CD4-positive, alpha-beta T cell treated with Interleukin-15 for 4 hours (primary cell): ENCODE results near the gene CNTNAP2.

Experiments used
- DNase-seq: peaks from one replicate; pipeline ENCODE4 v3.0.0-alpha.2; 2020; ENCODE audit warnings: low spot score

Gene CNTNAP2

DNA sequence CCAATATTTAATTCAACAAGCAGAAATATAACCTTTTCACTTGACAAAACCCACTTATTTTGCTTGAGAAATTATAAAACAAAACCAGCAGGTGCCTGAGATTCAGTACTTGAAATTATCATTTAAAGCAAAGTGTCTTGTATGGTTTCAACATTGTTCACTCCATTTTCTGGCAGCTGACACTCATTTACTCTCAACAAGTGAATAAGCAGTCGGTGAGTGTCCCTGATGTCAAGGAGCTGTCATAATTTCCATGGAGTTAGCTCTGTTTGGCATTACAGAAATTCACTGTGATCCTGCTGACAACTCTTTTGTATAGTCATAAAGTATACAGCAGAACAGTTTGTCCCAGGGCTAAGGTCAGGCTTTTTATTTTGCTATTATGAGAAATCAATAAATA lies 490.0 kb downstream of the CNTNAP2 start:
- DNase-seq = no peak

DNA sequence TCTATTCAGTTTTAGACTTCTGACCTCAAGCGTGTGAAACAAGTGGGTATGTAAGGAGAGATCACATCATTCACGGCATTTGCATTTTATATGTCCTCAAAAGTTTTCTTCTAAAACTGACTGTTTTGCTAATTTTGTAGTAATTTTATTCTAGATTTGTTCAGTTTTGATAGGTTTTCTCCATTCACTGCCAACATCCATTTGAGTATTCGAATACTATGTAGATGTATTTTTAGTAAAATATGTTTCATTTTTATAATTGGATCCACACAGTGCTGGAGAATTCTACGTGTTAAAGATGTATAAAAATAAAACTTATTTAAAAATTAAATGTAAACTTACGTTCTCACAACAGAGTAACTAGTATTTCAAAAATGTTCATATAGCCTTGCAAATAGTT lies 503.0 kb downstream of the CNTNAP2 start:
- DNase-seq = no peak

DNA sequence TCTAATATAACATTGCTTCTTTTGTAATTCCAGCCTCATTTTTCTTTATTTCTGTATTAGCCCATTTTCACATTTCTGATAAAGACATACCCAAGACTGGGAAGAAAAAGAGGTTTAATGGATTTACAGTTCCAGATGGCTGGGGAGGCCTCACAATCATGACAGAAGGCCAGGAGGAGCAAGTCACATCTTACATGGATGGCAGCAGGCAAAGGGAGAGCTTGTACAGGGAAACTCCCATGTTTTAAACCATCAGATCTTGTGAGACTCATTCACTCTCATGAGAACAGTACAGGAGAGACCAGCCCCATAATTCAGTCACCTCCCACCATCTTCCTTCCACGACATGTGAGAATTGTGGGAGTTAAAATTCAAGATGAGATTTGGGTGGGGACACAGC lies 510.3 kb downstream of the CNTNAP2 start:
- DNase-seq = no peak

DNA sequence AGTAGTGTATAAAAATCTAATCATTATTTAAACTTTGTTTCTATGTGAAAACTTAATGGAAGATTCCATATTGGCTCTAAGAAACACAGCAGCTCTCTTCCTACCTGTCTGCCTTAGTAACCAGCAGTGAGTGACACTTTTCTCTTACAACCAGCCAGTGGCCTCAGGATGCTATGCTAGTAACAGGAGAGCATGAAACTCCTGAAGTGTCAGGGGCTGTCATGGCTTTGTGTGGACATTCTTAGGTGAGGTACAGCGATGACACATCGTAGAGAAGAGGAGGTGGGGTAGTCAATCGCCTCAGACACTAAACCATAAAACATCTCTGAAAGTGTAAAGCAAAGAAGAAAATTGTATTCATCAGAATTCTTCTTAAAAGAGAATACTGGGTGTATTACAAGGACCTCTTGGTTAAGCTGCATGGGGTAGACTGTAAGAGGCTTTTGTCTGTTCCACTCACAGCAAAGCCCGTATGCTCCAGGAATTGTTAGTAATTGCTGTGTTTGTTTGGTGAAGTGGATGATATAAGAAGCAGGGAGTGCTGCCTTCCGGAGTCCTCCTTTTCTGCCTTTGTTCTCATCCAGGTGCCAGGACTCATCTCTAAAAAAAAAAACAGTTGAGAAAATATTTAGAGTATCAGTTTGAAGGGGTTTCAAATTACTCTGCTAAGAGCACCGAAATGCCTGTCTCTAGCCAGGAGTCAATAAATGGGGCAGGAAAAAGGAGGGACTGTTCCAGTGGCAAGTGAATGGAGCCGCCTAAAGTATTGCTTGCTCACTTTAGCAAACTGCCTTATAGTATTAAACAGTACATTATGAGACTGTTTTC lies 518.8 kb downstream of the CNTNAP2 start:
- DNase-seq = no peak

DNA sequence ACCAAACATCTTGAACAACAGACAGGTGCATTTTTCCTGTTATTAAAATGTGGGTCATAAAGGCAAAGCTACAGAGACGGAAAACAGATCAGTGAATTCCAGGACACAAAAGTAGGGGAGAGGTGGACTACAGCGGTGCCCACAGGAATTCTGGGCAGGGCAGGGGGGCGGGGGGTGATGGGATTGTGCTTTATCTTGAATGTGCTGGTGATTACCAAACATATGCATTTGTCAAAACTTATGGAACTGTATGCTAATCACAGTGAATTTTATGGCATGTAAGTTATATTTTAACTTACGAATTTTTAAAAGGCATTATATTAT lies 519.4 kb downstream of the CNTNAP2 start:
- no peak for DNase-seq

DNA sequence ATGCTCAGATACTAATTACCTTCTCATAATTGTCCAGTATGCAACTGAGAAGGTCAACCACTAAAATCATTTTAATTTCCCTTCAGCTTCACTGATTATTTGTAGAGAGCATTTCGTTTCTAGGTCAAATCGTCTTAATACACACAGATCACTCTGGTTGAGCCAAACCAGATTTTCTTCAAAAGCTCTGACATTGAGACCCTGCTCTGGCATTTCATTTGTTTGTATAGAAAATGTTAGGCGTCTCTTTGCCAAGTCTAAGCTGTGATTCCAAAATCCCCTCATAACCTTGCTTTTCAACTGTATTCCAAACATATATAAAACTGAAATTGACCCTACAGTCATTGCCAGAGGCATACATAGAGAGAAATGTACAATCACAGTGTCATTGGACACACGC lies 520.0 kb downstream of the CNTNAP2 start:
- no peak for DNase-seq

DNA sequence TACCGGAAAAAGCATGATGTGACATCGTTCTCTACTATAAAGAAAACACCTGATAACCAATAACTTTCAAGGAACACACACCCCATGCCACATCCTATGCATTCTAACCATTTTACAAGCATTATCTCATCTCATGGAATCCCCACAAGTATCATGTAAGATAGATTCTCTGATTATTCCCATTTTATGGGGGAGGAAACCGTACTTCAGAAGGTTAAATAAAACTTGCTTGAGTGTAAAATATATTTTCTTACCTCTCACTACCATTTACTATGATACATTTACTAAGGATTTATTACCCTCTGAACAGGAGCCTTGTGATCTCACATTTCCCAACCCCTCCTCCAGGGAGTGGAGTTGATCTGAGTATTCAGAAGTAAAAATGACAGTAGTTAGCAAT lies 522.7 kb downstream of the CNTNAP2 start:
- DNase-seq = no peak

DNA sequence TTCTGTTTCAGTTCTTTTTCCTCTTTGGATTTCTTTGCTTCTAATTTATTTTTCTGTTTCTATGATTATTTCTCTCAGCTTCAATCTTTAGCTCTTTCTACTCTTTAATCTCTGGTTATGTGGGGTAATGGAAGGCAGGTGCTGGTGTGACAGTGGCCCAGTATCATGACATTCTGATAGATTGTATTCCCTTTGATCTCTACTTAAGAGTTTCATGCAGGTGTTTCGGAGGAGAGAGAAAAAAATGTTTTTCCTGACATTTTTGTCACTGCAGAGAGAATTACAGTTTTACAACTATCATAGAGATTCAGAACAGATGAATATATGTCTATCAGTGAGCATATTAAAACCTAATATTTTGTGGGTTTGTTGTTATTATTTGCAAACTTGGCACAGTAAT lies 524.9 kb downstream of the CNTNAP2 start:
- DNase-seq = no peak

DNA sequence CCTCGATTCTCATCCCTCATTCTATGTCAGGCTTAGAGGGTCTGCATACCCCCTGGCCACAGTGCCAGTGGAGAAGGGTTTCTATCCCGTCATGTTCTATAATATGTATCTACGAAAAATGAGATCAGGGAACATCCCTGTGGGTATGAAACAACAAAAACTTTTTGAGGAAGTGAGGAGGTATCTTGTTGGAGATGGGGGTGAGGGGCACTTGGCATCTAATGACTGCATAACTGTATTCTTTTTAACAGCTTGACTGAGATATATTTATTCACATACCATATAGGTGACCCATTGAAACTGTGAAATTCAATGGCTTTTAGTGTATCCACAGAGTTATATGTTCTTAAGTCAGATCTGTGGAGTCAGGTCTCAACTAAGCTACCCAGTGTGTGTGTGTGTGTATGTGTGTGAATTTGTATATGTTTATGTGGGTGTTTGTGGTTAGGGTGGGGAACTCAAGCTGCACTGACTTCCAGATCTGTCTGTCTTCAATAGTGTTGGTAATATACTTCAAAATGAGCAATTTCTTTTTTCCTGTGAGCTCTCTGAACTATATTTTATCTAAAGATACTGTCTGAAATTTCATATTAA lies 528.9 kb downstream of the CNTNAP2 start:
- DNase-seq = no peak

DNA sequence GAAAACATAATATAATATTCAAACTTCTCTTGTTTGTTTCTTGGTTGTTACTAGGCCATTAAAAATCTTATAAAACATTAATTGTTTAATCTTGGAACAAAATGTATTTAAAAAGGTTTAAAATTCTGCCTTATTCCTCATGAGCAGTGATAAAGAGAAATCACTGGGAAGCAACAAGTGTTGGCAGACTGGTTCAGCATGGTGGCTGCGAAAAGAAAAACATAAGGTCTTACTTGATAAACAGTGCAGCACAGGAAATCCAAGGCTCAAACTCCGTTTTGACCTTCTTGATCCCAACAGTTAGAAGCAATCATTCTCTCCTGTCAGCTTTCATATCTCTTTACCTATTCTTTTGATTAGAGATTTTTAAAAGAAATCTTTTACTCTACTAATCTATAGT lies 530.8 kb downstream of the CNTNAP2 start:
- DNase-seq = no peak

DNA sequence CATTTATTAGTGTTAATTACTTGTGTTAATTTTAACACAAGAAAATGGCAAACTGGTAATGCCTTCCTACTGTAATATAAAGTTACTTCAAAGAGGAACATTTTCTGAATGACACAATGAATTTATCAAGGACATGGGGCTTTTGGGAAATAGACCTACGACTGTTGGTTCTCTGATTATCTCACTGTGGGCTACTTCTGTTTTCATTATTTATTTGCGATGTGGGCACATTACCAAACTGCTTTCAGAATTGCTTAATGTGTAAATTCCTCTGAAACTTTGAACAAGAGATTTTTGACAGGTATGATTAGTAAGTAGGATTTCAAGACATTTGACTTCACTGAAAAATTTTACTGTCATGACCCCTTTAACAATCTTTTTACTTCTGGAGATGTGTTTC lies 535.6 kb downstream of the CNTNAP2 start:
- DNase-seq = no peak

DNA sequence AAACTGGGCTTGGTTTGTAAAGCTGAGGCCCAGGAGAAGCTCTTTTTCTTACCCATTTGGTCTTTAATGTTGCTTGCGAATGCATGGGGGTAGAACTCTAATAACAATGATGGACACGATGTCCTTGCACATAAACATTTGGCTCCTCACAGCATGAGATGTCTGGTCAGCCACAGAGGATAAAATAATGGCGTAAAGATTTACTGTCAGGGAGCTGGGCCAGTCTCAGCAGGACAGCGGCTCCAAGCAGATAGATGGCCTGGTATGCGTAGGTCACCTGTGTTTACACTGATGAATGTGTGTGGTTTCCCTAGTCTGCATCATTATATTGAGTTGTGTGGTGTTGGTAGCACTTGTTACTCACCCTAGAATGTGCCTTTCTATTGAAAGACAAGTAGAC lies 537.4 kb downstream of the CNTNAP2 start:
- DNase-seq = no peak

DNA sequence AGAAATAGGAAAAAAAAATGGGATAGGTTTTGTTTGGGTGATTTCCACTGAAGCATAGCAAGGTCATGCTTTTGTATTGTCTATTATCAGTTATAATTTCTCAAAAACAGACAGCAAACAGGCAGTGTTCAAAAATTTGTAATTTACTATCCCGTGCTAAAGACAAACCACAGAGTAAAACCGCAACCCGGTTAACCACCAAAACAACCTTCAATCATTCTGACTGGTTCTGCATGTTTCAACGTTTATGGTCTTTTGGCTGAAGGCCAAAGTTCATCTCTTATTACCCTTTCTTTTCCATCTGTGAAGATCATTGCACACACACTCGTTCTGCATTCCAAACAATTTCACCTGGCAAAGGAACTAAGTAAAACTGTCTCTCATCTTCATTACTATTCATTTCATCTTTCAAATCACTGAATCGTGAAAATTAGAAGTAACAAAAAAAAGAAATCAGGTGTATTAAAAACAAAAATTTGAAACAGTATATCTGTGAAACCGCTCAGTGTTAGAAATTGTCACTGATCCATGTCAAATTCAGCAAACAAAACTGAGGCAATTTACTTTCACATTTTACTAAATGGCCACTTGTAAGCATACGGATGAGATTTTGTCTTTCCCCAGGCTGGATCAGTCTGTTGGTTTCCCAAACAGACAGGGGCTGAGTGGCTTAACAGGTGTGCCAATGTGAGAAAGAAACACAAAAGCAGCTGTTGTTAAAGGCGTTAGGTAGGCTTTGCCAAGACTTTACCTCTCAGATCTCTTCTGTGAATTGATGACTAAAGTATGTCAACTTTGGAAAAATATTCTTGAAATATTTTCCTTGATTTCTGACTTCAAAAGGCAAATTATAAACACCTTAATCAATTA lies 539.6 kb downstream of the CNTNAP2 start:
- DNase-seq = no peak

DNA sequence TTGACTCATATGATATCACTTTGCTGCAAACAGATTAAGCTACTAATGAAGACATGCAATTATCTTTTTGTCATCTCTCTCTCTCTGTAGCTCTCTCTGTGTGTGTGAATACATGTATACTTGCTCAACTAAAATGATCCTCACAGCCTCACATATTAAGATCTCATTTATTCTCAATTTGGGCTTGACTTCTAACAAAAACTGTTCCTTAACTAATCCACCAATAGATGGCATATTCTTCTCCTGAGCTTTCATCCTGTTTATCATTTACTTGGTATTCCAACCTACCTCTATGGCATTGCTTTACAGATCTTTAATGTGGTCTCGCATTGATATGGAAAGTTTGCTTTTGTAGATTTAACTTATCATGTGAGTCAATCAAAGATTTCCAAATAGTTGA lies 540.4 kb downstream of the CNTNAP2 start:
- no peak for DNase-seq

DNA sequence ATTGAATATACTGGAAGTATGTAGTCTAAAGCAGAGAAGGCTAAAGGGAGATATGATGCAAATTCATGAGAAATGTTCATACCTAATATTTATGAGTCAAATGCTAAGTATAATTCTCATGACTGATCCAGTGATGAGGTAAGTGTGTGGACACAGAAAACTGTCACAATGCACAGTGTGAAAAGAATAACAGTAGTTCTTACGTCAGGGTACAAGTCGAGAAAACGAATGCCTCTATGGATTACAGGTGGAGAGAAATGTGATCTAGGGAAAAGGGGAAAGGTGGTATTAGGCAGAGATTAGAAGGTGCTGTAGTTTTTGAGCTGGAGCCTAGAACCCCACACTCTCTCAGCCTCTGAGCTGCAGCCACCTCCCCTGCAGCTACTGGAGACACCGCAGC lies 542.0 kb downstream of the CNTNAP2 start:
- no peak for DNase-seq

DNA sequence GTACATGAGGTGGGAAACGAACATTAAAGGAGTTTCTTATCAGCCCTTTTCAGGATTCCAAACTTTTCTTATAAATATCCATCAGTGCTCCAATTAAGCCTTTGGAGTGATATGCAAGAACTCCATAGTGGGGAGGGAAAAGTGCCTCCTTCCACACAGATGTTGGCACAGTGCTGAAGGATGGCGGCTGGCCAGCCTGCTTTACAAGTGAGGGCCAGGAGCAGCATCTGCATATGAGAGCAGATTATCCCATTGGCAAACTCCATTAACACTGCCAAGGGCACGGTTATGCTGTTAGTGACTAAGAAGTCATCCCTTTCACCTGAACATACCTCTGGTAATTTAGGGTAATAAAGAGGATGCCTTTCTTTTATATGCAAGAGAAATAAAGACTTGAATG lies 543.1 kb downstream of the CNTNAP2 start:
- DNase-seq = no peak

DNA sequence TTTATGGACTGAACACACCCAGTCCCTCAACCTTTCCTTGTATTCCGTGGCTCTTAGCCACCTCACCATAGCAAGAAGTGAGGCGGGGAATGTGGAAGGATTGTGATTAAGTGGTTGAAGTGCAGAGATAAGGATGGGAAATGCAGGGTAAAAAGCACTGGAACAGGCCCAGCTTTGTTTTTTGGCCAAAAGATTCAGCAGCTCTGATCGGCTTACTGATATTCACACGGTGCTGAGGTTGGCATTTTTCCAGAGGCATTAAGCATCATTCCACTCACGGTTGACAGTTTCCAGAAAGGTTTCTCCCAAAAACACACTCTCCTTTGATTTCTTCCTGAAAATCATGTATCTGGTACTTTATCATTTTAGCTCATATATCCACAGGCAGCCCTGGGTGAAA lies 544.2 kb downstream of the CNTNAP2 start:
- DNase-seq = no peak

DNA sequence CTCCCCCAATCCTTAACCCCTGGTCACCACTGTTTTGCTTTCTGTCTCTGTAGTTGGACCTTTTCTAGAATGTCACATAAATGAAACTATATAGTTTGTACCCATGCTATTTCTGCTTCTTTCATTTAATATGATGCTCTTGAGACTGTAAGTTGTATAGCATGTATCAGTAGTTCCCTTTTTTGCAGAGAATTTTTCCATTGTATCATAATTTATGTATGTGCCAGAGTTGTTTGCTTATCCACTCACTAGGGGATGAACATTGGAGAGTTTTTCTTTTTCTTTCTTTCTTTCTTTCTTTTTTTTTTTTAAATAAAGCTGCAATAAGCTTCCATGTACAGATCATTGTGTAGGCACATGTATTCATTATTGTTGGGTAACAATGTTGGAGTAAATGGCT lies 544.8 kb downstream of the CNTNAP2 start:
- no peak for DNase-seq

DNA sequence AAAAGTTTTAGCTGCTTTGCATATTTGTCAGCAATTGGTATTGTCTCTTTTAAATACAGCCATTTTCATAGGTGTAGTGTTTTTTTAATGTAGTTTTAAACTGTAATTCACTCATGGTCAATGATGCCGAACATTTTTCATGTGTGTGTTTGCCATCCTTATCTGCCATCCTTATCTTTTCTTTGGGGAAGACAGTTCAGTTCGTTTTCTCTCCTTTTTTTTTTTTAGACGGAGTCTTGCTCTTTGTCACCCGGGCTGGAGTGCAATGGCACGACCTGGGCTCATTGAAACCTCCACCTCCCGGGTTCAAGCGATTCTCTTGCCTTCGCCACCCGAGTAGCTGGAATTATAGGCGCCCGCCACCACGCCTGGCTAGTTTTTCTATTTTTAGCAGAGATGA lies 545.3 kb downstream of the CNTNAP2 start:
- DNase-seq = no peak

DNA sequence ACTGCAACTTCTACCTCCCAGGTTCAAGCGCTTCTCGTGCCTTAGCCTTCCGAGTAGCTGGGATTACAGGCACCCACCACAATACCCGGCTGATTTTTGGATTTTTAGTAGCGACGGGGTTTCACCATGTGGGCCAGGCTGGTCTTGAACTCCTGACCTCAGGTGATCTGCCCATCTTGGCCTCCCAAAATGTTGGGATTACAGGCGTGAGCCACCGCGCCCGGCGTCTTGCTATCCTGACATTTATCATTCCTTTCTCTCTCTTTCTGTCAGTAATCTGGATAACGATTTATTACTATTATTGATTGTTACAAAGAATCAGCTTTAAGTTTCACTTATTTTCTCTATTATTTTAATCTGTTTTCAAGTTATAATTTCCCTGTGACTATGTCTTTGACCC lies 548.4 kb downstream of the CNTNAP2 start:
- DNase-seq = no peak

DNA sequence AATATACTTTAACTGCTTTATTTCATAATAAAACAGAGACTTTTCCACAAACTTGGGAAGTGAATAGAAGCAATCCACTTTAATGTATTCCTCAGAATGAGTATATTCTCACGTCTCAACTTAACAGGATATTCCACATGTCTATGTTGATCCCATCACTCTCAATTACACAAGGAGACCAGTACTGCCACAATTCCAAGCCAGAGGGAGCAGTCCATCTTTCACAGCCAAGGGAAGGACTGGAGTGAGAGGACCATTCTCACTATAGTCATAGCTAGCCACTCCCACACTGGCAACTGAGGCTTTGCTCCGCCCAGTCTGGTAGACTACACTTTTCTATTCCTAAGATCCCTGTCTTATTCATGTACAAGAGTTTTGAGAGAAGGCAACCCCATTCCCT lies 553.9 kb downstream of the CNTNAP2 start:
- no peak for DNase-seq

DNA sequence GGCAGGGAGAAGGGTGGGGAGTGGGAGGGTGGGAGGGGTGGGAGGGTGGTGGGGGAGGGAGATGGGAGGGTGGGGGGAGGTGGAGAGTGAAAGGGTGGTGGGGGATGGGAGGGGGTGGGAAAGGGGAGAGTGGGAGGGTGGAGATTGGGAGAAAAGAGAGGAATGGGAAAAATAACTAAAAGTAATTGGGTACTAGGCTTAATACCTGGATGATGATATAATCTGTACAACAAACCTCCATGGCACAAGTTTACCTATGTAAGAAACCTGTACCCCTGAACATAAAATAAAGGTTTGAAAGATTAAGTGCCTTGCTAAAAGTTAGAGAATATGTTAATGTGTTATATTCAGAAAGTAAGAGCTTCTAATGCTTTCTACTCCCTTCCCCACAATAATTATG lies 564.9 kb downstream of the CNTNAP2 start:
- no peak for DNase-seq

DNA sequence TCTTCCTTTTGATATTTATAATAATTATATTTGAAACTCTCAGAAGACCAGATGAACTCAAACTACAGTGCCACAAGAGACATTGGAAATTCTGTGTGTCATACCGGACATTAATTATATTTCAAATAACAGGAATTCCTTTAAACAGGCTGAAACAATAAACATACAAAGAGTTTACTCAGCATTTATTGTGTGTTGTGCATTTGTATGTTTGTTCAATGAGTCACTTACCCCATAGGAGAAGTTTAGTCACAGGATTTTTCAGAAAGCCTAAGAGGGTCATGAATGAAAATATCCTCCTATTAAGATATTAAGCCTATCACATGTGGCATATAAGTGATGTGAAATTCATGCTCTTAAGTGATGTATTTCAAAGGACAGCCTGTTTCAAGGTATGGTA lies 566.8 kb downstream of the CNTNAP2 start:
- no peak for DNase-seq
